H9 (cell line): ENCODE measurements around the gene KCNRG. TPM values are rescaled to one million over a fixed set of nuclear protein-coding genes. Genes with fewer than 3 reads are reported as not detected.

ENCODE experiments used
- DNase-seq: peaks from one replicate; pipeline ENCODE4 v3.0.0-alpha.2; 2017
- H2AFZ ChIP-seq: one replicate; pipeline ENCODE4 v1.6.1; 2013; ENCODE audit warnings: mild to moderate bottlenecking, low read length, control low read depth, moderate library complexity
- H2AK5ac ChIP-seq: 2 replicates; pipeline ENCODE4 v1.6.1; 2013; ENCODE audit warnings: low read length, control low read depth, mixed read lengths; ENCODE audit not compliant: insufficient read length
- H2BK120ac ChIP-seq: one replicate; pipeline ENCODE4 v1.6.1; 2013; ENCODE audit warnings: low read depth, mild to moderate bottlenecking, low read length, control low read depth, inconsistent platforms; ENCODE audit not compliant: poor library complexity, severe bottlenecking
- H2BK12ac ChIP-seq: 2 replicates; pipeline ENCODE4 v1.6.1; 2013; ENCODE audit warnings: low read length, control low read depth, mixed read lengths, low read depth; ENCODE audit not compliant: insufficient read length
- H2BK15ac ChIP-seq: 2 replicates; pipeline ENCODE4 v1.6.1; 2013; ENCODE audit warnings: low read depth, low read length, control low read depth
- H2BK20ac ChIP-seq: one replicate; pipeline ENCODE4 v1.6.1; 2013; ENCODE audit warnings: low read depth, mild to moderate bottlenecking, low read length, control low read depth, inconsistent platforms; ENCODE audit not compliant: poor library complexity, severe bottlenecking
- H2BK5ac ChIP-seq: 2 replicates; pipeline ENCODE4 v1.6.1; 2013; ENCODE audit warnings: low read length, control low read depth, mixed read lengths; ENCODE audit not compliant: insufficient read length
- H3K14ac ChIP-seq: 2 replicates; pipeline ENCODE4 v1.6.1; 2013; ENCODE audit warnings: low read length, control low read depth; ENCODE audit not compliant: insufficient read depth
- H3K18ac ChIP-seq: 2 replicates; pipeline ENCODE4 v1.6.1; 2013; ENCODE audit warnings: low read depth, mild to moderate bottlenecking, mixed read lengths, low read length, control low read depth; ENCODE audit not compliant: insufficient read length
- H3K23ac ChIP-seq: 2 replicates; pipeline ENCODE4 v1.6.1; 2013; ENCODE audit warnings: low read length, control low read depth, mixed read lengths, low read depth; ENCODE audit not compliant: insufficient read length
- H3K23me2 ChIP-seq: 2 replicates; pipeline ENCODE4 v1.6.1; 2013; ENCODE audit warnings: low read depth, mild to moderate bottlenecking, mixed read lengths, low read length, control low read depth; ENCODE audit not compliant: insufficient read length, poor library complexity, severe bottlenecking
- H3K27ac ChIP-seq: 2 replicates; pipeline ENCODE4 v1.5.1; 2013; ENCODE audit warnings: low read length, control low read depth, mixed read lengths, low read depth; ENCODE audit not compliant: insufficient read length
- H3K27me3 ChIP-seq: 2 replicates; pipeline ENCODE4 v1.6.1; 2013; ENCODE audit warnings: low read length, control low read depth, inconsistent platforms; ENCODE audit not compliant: insufficient read depth
- H3K4ac ChIP-seq: 2 replicates; pipeline ENCODE4 v1.6.1; 2013; ENCODE audit warnings: low read depth, mild to moderate bottlenecking, control low read depth, inconsistent platforms, low read length, moderate library complexity
- H3K4me1 ChIP-seq: 2 replicates; pipeline ENCODE4 v1.6.1; 2013; ENCODE audit warnings: low read length, control low read depth, inconsistent platforms; ENCODE audit not compliant: insufficient read depth
- H3K4me2 ChIP-seq: 2 replicates; pipeline ENCODE4 v1.6.1; 2013; ENCODE audit warnings: low read length, control low read depth, mixed read lengths; ENCODE audit not compliant: insufficient read length, insufficient read depth
- H3K56ac ChIP-seq: 2 replicates; pipeline ENCODE4 v1.6.1; 2013; ENCODE audit warnings: low read depth, mild to moderate bottlenecking, mixed read lengths, low read length, control low read depth; ENCODE audit not compliant: insufficient read length
- H3K79me1 ChIP-seq: 2 replicates; pipeline ENCODE4 v1.6.1; 2013; ENCODE audit warnings: low read depth, mild to moderate bottlenecking, moderate library complexity, low read length, control low read depth, inconsistent platforms; ENCODE audit not compliant: insufficient read depth, poor library complexity, severe bottlenecking
- H3K79me2 ChIP-seq: 2 replicates; pipeline ENCODE4 v1.6.1; 2013; ENCODE audit warnings: low read length, control low read depth, inconsistent platforms; ENCODE audit not compliant: insufficient read depth
- H3K9ac ChIP-seq: 2 replicates; pipeline ENCODE4 v1.6.1; 2013; ENCODE audit warnings: low read length, control low read depth, mixed read lengths; ENCODE audit not compliant: insufficient read length; ENCODE audit errors: extremely low read depth
- H3K9me3 ChIP-seq: one replicate; pipeline ENCODE4 v1.6.1; 2013; ENCODE audit warnings: low read depth, low read length, inconsistent platforms; ENCODE audit not compliant: control insufficient read depth
- H3T11ph ChIP-seq: one replicate; pipeline ENCODE4 v1.6.1; 2013; ENCODE audit warnings: mild to moderate bottlenecking, low read length, control low read depth, inconsistent platforms
- H4K20me1 ChIP-seq: one replicate; pipeline ENCODE4 v1.6.1; 2013; ENCODE audit not compliant: control insufficient read depth, insufficient read length, insufficient read depth
- H4K5ac ChIP-seq: 2 replicates; pipeline ENCODE4 v1.6.1; 2013; ENCODE audit warnings: low read depth, mild to moderate bottlenecking, mixed read lengths, low read length, control low read depth; ENCODE audit not compliant: insufficient read length
- H4K8ac ChIP-seq: replicated peaks from 2 replicates; pipeline ENCODE4 v1.6.1; 2013; ENCODE audit warnings: low read length, control low read depth, mixed read lengths, low read depth; ENCODE audit not compliant: insufficient read length
- H4K91ac ChIP-seq: 2 replicates; pipeline ENCODE4 v1.6.1; 2013; ENCODE audit warnings: low read depth, mild to moderate bottlenecking, moderate library complexity, mixed read lengths, low read length, control low read depth; ENCODE audit not compliant: insufficient read length
- H3K27ac Mint-ChIP-seq, 3 experiments: 2 replicates in 2 of 3; 3 replicates in 1 of 3; pipeline ENCODE4 v1.8.0; 2020 to 2021; ENCODE audit warnings: mixed read lengths in 3 of 3, mild to moderate bottlenecking in 1 of 3, moderate library complexity in 1 of 3
- H3K27me3 Mint-ChIP-seq: 2 replicates; pipeline ENCODE4 v1.8.0; 2021; ENCODE audit warnings: low read depth, mild to moderate bottlenecking, moderate library complexity, mixed read lengths
- H3K36me3 Mint-ChIP-seq, 3 experiments: 2 replicates in 2 of 3; 3 replicates in 1 of 3; pipeline ENCODE4 v1.8.0; 2020 to 2021; ENCODE audit warnings: low read depth in 3 of 3, mixed read lengths in 3 of 3; ENCODE audit not compliant: insufficient read depth in 1 of 3
- H3K4me1 Mint-ChIP-seq, 2 experiments: 2 replicates each; pipeline ENCODE4 v1.8.0; 2020; ENCODE audit warnings: mixed read lengths in 2 of 2
- H3K4me3 Mint-ChIP-seq, 2 experiments: 2 replicates in 1 of 2; 3 replicates in 1 of 2; pipeline ENCODE4 v1.8.0; 2020 to 2021; ENCODE audit warnings: mild to moderate bottlenecking in 2 of 2, mixed read lengths in 2 of 2, moderate library complexity in 1 of 2
- H3K9me3 Mint-ChIP-seq, 2 experiments: 2 replicates in 1 of 2; 3 replicates in 1 of 2; pipeline ENCODE4 v1.8.0; 2020; ENCODE audit warnings: mild to moderate bottlenecking in 2 of 2, mixed read lengths in 2 of 2, moderate library complexity in 1 of 2
- total RNA-seq: library from RNA; stranded (reverse); gene quantifications from 2 replicates; pipeline ENCODE4 v1.2.1, GENCODE V29; 2021
- TF ChIP-seq, protein P1 (sequence below): fragments of 200-600 bp; sonication (generic); conservative IDR thresholded peaks from 3 replicates; pipeline ENCODE4 v1.8.0; 2021; ENCODE audit warnings: antibody characterized with exemption, mild to moderate bottlenecking

Gene KCNRG
- total RNA-seq, 1 experiment from 2014 or later: 0.74 TPM

DNA sequence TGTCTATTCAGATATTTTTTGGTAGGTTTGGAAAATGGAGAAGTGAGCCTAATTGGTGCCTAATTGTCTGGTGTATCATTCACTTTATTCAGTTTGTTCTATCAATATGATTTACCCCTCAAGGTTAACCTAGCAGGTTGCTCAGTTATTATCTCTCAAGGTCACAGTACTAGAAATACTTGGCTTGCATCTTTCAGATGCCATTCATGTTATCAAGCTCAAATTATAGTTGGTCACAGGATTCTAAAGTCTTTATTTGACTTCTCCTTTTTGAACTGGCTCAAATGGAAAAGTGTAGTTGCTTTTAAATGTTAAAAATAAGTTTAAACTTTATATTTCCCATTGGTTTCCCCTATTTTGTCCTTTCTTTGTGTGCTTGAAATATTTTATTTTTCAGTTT, 2.6 kb downstream of the KCNRG start:
- H3K9ac ChIP-seq: no peak overlapping the region
- no peak overlapping the region for H2BK15ac ChIP-seq
- no peaks in the 10 kb centered on the region for H4K20me1 ChIP-seq
- no peak overlapping the region for H2BK120ac ChIP-seq
- H3K23ac ChIP-seq: no peak overlapping the region
- H3T11ph ChIP-seq: no peak overlapping the region
- DNase-seq: no peak
- H3K56ac ChIP-seq: no peak overlapping the region
- no peak overlapping the region for H4K8ac ChIP-seq
- Mint-ChIP-seq H3K4me1 (peaks cover 28 to 31% of the 10 kb centered on the region in 2 experiments), H3K36me3 (peaks cover 14 to 26% (median 15%) of the 10 kb centered on the region in 3 experiments; a peak in 6 of 7 replicates), H3K27me3 (no peaks in the 10 kb centered on the region), H3K9me3 (no peaks in the 10 kb centered on the region), H3K4me3 (no peak overlapping the region), H3K27ac (no peak overlapping the region)
- H3K27ac ChIP-seq: no peak overlapping the region
- H3K4ac ChIP-seq: no peak overlapping the region
- no peaks in the 10 kb centered on the region for H3K27me3 ChIP-seq
- TF ChIP-seq, protein P1, sequence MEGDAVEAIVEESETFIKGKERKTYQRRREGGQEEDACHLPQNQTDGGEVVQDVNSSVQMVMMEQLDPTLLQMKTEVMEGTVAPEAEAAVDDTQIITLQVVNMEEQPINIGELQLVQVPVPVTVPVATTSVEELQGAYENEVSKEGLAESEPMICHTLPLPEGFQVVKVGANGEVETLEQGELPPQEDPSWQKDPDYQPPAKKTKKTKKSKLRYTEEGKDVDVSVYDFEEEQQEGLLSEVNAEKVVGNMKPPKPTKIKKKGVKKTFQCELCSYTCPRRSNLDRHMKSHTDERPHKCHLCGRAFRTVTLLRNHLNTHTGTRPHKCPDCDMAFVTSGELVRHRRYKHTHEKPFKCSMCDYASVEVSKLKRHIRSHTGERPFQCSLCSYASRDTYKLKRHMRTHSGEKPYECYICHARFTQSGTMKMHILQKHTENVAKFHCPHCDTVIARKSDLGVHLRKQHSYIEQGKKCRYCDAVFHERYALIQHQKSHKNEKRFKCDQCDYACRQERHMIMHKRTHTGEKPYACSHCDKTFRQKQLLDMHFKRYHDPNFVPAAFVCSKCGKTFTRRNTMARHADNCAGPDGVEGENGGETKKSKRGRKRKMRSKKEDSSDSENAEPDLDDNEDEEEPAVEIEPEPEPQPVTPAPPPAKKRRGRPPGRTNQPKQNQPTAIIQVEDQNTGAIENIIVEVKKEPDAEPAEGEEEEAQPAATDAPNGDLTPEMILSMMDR: no peak
- H3K23me2 ChIP-seq: no peaks in the 10 kb centered on the region
- H4K5ac ChIP-seq: no peak overlapping the region
- no peak overlapping the region for H3K4me2 ChIP-seq
- no peaks in the 10 kb centered on the region for H3K79me2 ChIP-seq
- H3K4me1 ChIP-seq: no peaks in the 10 kb centered on the region; the same call in 1 of the 2 replicates
- no peak overlapping the region for H2AK5ac ChIP-seq
- no peak overlapping the region for H2AFZ ChIP-seq
- H2BK20ac ChIP-seq: no peak overlapping the region
- H3K9me3 ChIP-seq: no peaks in the 10 kb centered on the region
- no peak overlapping the region for H3K18ac ChIP-seq
- no peak overlapping the region for H2BK5ac ChIP-seq
- H2BK12ac ChIP-seq: no peak overlapping the region
- H3K79me1 ChIP-seq: no peaks in the 10 kb centered on the region
- no peak overlapping the region for H3K14ac ChIP-seq
- no peak overlapping the region for H4K91ac ChIP-seq
